GM10266 (cell line): ENCODE measurements around the gene PRRG1.

Experiments used
- DNase-seq: peaks from one replicate; pipeline ENCODE4 v3.0.0; 2012; ENCODE audit errors: extremely low spot score
- TF ChIP-seq, protein P1 (sequence below): IDR thresholded peaks from 2 replicates; pipeline ENCODE4 v1.5.1; 2012; ENCODE audit warnings: mild to moderate bottlenecking, low read depth; ENCODE audit not compliant: control insufficient read depth, insufficient read depth; ENCODE audit errors: missing control alignments

The PRRG1 gene

DNA sequence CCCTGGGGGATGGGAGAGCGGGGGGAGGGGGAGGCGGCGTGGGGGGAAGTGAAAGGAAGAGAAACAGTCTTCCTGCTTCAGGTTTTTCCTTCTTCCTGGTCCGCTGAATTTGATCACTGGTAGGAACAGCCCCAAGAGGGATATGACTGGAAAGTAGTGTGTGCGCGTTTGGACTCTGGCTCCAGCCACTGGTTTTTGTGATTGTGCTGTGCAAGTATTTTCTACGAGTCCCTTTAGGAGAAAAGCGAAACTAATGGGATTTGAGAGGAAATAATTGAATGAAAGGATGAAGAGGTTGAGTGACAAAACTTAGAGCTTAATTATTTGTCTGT, 836 bp downstream of the PRRG1 start:
- TF ChIP-seq, protein P1, sequence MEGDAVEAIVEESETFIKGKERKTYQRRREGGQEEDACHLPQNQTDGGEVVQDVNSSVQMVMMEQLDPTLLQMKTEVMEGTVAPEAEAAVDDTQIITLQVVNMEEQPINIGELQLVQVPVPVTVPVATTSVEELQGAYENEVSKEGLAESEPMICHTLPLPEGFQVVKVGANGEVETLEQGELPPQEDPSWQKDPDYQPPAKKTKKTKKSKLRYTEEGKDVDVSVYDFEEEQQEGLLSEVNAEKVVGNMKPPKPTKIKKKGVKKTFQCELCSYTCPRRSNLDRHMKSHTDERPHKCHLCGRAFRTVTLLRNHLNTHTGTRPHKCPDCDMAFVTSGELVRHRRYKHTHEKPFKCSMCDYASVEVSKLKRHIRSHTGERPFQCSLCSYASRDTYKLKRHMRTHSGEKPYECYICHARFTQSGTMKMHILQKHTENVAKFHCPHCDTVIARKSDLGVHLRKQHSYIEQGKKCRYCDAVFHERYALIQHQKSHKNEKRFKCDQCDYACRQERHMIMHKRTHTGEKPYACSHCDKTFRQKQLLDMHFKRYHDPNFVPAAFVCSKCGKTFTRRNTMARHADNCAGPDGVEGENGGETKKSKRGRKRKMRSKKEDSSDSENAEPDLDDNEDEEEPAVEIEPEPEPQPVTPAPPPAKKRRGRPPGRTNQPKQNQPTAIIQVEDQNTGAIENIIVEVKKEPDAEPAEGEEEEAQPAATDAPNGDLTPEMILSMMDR: no peak
- DNase-seq: no peak

DNA sequence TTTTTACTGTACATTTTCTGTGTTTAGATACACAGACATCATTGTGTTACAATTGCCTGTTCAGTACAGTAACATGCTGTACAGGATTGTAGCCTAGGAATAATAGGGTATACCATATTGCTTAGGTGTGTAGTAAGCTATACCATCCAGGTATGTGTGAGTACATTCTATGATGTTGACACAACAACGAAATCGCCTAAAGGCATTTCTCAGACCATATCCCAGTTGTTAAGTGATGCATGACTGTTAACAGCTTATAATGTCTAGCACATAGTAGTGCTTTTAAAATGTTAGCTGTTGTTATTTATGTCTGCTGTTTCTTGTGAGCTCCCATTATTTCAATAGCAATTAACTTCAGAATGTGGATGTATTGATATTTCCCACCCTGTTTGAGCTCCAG, 4.5 kb downstream of the PRRG1 start:
- DNase-seq: no peak
- TF ChIP-seq, protein P1: no peak

DNA sequence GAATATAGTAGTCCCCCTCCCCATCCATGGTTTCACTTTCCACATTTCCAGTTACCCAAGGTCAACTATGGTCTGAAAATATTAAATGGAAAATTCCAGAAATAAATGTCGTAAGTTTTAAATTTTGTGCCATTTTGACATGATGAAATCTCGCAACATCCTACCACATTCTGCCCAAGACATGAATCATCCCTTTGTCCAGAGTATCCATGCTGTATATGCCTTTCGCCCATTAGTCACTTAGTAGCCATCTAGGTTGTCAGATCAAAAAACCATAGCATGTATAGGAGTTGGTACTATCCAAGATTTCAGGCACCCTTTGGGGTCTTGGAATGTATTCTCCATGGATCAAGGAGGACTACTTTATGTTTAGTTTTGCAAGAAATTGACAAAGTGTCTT, 8.3 kb downstream of the PRRG1 start:
- no peak for DNase-seq
- TF ChIP-seq, protein P1: no peak

DNA sequence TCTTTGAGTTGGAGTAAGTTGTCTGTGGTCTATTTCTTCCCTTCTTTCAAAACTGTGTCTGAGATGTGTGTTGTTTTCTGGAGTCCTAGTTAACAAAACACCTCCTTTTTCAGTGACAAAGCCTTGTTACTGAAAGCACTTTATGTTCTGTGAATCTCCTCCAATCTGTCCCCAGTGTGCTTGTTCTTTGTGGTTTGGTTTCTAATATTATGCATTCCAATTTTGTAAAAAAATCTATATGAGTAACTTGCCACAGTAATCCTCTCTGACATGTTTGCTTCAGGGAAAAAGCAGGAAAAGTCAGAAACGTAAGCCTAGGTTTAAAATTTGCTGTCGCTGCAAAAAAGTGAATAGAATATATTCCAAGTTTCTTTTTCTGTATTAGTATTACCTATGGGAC, 12.4 kb downstream of the PRRG1 start:
- DNase-seq: no peak
- TF ChIP-seq, protein P1: no peak

DNA sequence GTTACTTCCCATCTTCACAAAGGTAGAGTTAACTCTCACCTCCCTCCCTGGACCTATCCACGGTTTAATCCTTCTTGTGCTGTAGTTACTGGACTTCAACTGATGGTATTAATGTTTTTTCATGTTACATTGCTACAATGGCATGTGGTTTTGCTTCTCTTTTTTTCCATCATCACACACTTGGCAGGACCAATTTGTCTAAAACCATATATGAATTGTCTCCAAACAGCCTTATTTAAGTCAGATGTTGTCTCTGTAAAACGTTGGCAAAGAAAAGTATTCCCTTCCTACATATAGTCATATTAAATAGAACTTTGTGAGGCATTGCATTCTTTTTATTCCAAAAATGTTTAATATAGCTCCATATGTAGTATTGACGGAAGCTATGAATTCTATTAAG, 15.5 kb downstream of the PRRG1 start:
- TF ChIP-seq, protein P1: no peak
- DNase-seq: no peak

DNA sequence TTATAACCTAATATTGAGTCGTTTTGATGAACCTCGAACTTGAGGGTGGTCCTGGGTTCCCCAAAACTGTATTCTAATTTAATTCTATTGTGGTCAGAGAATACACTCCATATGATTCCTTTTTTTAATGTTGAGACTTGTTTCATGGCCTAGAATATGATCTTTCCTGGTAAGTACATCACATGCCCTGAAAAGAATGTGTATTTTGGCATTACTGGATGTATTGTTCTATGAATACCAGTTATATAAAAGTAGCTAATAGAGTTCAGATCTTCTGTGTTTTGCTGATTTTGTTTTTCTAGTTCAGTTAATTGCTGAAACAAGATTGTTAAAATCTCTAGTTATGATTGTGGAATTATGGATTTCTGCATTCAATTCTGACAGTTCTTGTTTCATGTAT, 18.8 kb downstream of the PRRG1 start:
- DNase-seq: no peak

DNA sequence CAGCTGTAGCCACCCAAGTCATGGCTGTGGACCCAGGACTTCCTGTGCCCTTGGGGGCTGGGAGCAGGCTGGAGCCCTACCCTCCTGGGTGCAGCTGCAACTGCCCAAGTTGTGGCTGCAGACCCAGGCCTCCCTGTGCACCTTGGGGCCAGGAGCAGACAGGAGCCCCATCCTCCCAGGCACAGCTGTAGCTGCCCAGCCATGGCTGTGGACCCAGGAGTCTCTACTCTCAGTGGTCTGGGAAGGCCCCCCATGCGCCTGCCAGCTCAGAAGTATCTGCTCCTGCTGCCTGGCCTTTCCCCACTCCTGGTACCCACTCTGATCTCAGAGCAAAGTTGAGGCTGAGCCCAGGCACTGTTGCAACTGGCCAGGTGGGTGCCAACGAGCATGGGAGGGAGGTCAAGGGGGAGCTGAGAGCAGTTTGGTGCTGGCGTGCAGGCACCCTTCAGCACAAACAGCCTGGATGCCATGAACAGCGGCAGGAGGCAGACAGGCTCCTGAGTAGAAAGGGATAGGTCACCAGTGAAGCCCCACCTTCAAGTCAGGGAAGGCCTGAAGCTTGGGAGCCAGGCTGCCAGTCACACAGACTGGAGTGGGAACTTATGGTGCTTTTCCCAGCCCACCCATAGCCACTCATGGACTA, 21.5 kb downstream of the PRRG1 start:
- TF ChIP-seq, protein P1: no peak

More for the DNA sequence above, 18.8 kb downstream of the PRRG1 start:
- TF ChIP-seq, protein P1: no peak

More for the DNA sequence above, 21.5 kb downstream of the PRRG1 start:
- no peak for DNase-seq
